ENCODE measurements around the gene IKZF3.
"Not testable (repeated sequence)": the region's sequence is repeated elsewhere in the genome, so short reads cannot be mapped to it uniquely, and the experiment has no call there.

The IKZF3 gene

DNA sequence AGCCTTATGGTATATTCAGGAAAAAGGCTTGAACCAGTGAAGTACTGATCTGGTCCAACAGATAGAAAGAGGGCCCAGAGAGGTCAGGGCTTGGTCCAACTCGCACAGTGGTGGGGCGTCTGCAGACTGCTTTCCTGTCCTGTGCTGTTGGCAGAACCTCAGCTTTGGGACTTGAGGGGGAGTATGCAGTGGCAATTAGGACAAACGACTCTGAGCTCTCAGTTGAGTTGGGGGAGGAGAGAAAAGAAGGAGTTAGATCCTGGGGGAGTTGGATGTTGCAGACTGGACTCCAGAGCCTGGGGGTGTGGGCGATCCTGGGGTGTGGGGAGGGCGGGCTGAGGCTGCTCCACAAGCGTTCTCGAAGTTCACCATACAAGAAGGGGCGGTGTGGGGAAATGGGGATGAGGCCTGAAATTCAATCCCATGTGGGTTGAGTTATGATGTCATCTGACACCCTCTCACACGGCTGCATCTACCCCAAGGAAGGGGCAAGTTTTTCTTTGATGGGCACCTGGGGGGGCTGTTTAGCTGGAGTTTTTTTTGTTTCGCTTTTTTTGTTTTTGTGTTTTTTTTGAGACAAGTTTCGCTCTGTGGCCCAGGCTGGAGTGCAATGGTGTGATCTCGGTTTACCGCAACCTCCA is 111.8 kb downstream of the IKZF3 start:
- POLR2A ChIA-PET: no interaction called here
- TF ChIP-seq, protein P1, sequence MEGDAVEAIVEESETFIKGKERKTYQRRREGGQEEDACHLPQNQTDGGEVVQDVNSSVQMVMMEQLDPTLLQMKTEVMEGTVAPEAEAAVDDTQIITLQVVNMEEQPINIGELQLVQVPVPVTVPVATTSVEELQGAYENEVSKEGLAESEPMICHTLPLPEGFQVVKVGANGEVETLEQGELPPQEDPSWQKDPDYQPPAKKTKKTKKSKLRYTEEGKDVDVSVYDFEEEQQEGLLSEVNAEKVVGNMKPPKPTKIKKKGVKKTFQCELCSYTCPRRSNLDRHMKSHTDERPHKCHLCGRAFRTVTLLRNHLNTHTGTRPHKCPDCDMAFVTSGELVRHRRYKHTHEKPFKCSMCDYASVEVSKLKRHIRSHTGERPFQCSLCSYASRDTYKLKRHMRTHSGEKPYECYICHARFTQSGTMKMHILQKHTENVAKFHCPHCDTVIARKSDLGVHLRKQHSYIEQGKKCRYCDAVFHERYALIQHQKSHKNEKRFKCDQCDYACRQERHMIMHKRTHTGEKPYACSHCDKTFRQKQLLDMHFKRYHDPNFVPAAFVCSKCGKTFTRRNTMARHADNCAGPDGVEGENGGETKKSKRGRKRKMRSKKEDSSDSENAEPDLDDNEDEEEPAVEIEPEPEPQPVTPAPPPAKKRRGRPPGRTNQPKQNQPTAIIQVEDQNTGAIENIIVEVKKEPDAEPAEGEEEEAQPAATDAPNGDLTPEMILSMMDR (IDR thresholded peaks at IDR 0.05; ENCODE audit: control extremely low read depth, extremely low read depth, low read depth, missing control alignments): no peak
- no peak for DNase-seq (ENCODE audit: extremely low spot score)
- CTCF ChIA-PET: interaction anchor here (0.9 to 8.2 kb wide), 9 partner anchors 9 to 131 kb away, joined by 3 to 93 read pairs (median 4); partner anchors contain the start of gene MIEN1

DNA sequence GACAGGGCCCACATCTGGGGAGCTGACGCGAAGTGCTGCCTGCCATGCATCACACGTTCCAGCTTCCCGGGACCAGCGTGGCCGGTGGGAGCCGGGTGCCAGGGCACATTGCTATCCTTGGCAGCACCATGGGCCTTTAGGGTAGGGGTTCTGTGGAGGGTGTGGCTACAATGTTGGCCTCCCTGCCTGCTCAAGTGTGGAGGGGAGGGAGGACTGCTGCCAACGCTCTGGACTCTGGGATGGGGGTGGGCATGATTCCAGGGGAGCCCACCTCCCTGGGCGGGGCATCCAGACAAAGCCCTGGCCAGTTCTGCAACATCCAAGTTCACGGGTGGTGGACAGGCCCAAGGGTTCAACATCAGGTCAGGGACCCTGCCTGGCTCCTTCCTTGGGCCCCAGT is 112.5 kb downstream of the IKZF3 start:
- no peak for DNase-seq (ENCODE audit: extremely low spot score)
- TF ChIP-seq, protein P1 (IDR thresholded peaks at IDR 0.05; ENCODE audit: control extremely low read depth, extremely low read depth, low read depth, missing control alignments): no peak
- CTCF ChIA-PET: interaction anchor here (1.4 to 8.2 kb wide), 3 partner anchors 22 to 130 kb away, joined by 3 to 93 read pairs (median 14); partner anchors contain the start of gene MIEN1
- POLR2A ChIA-PET: no interaction called here

DNA sequence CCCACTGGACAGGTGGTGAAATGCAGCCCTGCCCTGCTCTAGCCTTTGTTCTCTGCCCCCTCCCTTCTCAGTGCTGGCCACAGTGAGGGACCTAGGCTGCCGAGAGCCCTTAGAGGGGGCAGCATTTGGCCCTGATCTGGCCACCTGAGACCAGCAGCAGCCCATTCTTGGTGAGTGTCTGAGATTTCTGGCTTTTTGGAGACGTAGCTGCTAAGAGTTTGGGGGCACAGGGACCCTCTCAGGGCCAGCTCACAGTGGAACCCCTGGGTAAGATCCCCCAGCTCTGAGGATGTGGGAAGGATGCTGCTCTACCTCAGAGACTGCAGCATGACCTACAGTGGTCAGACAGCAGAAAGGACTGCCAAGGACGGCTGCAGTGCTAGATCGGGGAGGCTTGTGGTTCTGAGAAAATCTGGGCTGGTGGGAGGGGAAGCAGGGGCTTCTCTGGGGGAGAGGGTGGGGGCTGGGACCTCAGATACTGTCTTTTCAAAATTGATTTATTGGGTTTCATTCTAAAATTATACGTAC is 113.0 kb downstream of the IKZF3 start:
- TF ChIP-seq, protein P1 (IDR thresholded peaks at IDR 0.05; ENCODE audit: control extremely low read depth, extremely low read depth, low read depth, missing control alignments): no peak
- no peak for DNase-seq (ENCODE audit: extremely low spot score)
- ChIA-PET POLR2A (no interaction called here), CTCF (interaction anchor here (1.4 to 8.2 kb wide), 3 partner anchors 21 to 129 kb away, joined by 3 to 93 read pairs (median 17); partner anchors contain the start of gene MIEN1)

DNA sequence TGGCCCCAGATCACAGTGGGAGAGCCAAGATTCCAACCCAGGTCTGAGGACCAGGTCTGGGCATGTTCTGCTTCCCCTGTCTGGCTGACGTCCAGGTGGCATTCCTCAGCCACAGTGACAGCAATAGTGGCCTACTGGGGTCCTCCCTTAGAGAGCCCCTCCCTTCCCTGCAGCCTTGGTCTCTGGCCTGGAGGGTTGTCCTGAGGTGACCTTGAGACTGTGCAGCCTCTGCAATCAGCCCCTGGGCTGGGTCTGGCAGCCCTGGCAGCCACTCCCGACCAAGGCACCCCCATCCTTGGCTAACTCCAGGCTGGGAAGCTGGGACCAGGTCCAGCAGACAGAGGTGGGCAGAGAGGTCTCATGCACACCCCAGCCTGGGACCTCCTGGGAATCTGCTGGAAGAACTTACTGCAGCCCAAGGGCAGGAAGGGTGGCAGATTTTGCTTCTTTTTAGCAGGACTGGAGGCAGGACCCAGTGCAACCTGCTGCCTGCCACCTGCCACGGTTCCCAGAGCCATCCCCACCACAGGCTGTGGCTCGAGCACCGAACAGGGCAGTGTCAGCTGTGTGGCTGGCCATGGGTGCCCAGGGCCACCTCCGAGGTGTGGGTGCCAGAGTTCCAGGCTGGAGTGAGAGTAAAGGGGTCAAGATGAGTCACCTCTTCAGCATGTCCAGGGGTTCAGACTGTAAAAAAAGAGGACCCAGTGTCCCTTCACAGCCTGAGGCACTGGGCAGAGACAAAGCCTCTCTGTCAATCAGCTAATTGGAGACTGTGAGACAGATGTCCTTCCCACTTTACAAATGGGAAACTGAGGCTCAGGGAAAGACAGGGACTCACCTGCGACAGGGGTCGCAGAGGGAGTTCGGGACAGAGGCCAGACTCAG is 113.7 kb downstream of the IKZF3 start:
- ChIA-PET POLR2A (no interaction called here), CTCF (interaction anchor here (1.4 to 8.2 kb wide), 3 partner anchors 20 to 129 kb away, joined by 3 to 93 read pairs (median 17); partner anchors contain the start of gene MIEN1)
- TF ChIP-seq, protein P1 (IDR thresholded peaks at IDR 0.05; ENCODE audit: control extremely low read depth, extremely low read depth, low read depth, missing control alignments): no peak
- no peak for DNase-seq (ENCODE audit: extremely low spot score)

DNA sequence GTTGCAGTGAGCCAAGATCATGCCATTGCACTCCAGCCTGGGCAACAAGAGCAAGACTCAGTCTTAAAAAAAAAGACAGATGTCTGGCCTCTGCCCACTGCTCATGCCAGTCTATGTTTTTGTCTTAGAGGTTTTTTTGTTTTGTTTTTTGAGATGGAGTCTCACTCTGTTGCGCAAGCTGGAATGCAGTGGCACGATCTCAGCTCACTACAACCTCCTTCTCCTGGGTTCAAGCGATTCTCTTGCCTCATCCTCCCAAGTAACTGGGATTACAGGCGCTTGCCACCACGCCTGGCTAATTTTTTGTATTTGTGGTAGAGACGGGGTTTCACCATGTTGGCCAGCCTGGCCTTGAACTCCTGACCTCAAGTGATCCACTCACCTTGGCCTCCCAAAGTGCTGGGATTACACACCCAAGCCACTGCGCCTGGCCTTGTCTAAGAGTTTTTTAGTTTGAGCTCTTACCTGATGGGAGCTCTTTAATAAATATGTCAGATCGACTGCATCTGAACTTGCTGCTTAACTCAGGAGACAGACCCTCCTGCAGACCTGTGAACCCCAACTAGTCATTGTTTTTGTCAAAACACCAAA is 115.6 kb downstream of the IKZF3 start:
- POLR2A ChIA-PET; DNase-seq (ENCODE audit: extremely low spot score): not testable (repeated sequence)
- CTCF ChIA-PET: interaction anchor here (1.0 to 4.1 kb wide), 3 partner anchors 16 to 95 kb away, joined by 3 to 17 read pairs (median 4); partner anchors contain the start of gene MIEN1

DNA sequence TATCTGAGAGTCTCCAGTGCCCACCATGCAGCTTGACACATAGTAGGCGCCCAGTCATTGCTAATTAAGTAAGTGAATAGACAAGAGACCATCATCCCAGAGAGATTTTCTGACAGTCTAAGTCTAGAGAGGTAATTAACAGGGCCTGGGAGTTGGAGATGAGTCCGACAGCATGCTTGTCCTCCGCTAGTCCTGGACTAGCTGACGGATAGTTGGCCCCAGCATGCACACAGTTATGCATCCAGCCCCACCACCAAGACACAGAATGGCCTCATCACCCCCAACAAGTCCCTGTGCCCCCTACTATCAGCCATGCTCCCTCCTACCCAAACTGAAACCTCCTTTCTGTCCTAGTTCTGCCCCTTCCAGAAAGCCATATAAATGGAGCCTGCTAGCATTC is 116.4 kb downstream of the IKZF3 start:
- TF ChIP-seq, protein P1 (IDR thresholded peaks at IDR 0.05; ENCODE audit: control extremely low read depth, extremely low read depth, low read depth, missing control alignments): no peak
- DNase-seq (ENCODE audit: extremely low spot score): no peak
- ChIA-PET POLR2A (interaction anchor here (0.6 kb wide), 1 partner anchor 402 kb away, joined by 3 read pairs; no protein-coding TSS in a partner anchor), CTCF (interaction anchor here (4.1 kb wide), 1 partner anchor 18 kb away, joined by 17 read pairs; the partner anchor contains the start of gene MIEN1)
